Ramos (cell line): Measurements from ENCODE around the gene KIF5A.

Source experiments
- in situ Hi-C: fragments of 300-500 bp; cut with MboI; formaldehyde crosslinking; loops from one replicate; pipeline ENCODE4 v1.14.3; 2022; ENCODE audit warnings: low sequenced_read_pairs; ENCODE audit not compliant: unreplicated experiment

The KIF5A gene

DNA sequence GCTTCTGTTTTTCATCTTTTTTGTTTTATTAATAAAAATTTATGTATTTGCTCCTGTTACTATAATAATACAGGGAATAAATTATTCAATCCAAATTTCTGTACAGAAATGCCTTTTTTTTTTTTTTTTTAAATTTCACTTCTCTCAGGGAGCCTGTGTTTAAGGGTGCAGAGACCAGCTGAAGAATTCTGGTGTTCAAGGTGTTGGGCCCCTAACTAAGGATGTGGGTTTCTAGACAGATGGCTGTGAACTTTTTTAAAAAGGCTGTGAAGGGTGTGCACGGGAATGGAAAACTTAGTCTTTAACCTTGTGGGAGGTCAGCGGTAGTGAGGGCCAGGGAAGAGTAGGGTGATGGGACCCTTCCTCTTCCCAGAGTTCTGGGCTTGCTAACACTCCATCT, 53.5 kb downstream of the KIF5A start:
- in situ Hi-C loops, result no loop called here

DNA sequence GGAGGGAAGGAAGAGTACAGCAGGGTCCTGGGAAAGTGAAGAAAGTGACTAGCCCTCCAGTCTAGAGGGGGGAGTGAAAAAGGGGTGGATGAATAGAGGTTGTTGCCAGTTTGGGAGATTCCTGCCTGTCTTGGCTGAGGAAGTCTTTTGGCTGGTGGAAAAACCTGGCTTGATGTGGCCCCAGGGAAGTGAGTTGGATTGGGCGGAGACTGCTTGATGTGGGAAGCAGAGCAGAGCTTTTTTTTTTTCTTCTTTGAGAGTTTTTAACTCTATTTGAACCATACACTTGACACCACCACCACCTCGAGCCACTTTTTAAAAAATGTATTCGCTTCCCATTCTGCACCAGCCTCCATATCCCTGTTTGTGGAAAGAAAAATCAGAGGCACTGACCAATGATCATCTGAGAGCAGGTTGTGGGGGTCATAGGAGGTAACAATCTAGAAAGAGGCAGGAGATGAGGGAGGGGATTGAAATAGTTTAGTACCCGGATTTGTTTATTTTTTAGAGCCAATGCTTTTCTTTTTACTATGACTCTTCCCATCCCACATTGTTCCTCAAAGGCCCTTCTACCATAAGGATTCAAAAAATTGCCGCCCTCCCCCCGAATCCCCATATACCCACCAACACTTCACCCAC, 54.1 kb downstream of the KIF5A start:
- in situ Hi-C loops, result no loop called here

DNA sequence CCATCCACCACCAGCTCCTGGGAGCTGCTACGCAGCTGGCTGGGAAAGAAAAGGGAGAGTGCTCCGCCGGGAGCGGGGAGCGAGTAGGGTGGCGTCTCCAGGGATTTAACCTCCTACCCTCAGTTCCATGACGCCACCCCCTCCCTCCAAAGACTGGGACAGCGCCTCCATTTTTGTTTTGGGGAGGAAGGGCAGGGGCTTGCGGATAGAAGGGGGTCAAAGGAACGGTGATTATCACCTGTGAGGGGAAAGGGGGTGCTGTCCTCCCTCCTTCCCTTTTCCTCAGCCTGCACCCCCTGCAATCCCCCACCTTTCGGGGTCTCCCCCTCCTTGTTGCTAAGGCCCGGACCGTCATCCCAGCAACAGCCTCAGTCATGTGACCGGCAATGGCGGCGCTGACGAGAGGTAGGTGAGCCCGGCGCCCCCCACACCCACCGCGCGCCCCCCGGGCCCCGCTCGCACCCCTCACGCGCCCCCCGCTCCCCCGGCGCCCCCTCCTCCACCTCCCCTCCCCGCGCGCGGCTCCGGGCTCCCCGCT, 54.7 kb downstream of the KIF5A start, which contains the start of gene DTX3:
TSS of gene DTX3 (plus strand) at position 371 of the 538 bp plus-strand sequence. CDS start 1,694 bp downstream, outside the sequence.
- in situ Hi-C loops, result no loop called here

DNA sequence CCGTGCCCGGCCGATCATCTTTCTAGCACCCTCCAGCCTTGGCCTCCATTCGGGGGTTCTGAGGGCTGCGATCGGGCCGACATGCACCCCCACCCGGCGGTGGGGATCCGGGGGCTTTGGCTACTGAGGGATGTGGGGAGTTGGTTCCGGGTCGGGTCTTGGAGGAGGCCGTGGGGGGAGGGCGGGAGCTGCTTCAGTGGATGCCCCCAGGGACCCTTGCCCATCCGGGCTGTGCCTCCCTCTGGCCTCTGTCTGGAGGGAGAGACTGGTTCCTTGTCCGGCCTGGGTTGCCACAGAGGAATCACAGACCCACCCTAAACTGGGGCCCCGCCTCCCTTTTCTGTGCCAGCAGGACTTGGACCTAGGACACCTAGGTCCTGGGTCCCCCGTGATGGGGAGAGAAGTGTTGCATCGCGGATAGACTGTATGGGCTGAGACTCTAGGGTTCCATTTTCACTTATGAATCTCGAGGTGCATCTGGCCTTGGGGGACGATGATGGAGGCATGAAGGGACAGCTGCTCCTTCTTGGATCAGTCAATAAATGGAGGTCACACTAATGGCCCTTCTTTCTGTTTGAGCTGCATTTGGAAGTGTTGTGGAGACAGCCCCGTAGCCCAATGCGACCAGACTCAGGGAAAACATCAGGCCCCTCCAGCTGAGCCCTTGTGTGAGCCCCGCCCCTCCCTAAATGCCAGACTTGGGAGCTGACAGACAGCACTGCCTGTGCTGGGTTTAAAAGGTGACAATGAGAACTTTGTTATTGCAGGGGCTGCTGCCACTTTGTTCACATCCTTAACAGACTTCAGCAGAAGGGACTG, 55.4 kb downstream of the KIF5A start:
- in situ Hi-C loops, result no loop called here

DNA sequence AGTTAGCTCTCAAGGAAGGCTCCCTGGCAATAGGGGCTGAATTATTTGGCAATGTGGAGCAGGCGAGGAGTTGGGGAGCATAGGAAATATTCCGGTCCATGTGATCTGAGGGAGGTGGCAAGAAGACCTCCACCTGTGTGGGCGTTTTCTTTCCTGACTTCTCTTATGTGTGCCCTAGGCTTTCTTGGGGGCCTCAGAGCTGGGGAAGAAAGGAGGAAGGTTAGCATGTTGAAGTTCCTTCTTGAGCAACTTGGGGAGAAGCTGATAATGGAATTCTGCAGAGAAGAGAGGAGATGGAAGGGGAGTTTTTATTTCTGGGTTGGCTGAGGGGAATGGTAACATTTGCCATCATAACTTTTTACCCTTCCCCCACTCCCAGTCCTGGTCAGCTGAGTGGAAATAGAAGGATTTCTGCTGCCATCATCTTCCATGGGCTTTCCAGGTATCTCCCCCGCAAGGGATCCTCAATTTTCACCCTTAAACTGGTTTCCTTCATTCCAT, 56.0 kb downstream of the KIF5A start:
- in situ Hi-C loops, result no loop called here

DNA sequence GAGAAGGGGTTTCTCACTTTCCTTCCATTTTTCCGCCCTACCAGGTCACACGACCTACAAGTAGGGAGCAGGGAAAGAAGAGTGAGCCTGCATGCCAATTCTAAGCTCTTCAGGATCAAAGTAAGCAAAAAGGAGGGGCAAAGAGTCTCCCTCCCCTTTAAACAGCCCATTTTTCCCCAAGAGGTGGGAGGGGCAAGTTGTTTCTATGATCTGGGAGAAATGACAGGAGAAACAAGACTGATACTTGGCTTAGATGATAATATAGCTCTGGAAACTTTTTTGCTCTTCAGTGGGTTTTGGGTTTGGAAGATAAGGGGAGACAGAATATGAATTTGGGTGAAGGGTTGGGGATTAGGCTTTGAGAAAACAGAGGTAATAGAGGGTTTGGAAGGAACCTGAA, 56.6 kb downstream of the KIF5A start:
- in situ Hi-C loops, result no loop called here

DNA sequence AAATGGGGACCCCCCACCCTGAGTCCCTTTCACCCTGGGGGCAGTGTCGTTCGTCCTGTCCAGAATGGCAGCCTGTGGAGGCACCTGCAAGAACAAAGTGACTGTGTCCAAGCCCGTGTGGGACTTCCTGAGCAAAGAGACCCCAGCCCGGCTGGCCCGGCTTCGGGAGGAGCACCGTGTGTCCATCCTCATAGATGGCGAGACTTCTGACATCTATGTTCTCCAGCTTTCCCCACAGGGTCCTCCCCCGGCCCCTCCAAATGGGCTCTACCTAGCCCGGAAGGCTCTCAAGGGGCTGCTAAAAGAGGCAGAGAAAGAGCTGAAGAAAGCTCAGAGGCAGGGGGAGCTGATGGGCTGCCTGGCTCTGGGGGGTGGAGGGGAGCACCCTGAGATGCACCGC, 57.0 kb downstream of the KIF5A start:
- in situ Hi-C loops, result no loop called here

DNA sequence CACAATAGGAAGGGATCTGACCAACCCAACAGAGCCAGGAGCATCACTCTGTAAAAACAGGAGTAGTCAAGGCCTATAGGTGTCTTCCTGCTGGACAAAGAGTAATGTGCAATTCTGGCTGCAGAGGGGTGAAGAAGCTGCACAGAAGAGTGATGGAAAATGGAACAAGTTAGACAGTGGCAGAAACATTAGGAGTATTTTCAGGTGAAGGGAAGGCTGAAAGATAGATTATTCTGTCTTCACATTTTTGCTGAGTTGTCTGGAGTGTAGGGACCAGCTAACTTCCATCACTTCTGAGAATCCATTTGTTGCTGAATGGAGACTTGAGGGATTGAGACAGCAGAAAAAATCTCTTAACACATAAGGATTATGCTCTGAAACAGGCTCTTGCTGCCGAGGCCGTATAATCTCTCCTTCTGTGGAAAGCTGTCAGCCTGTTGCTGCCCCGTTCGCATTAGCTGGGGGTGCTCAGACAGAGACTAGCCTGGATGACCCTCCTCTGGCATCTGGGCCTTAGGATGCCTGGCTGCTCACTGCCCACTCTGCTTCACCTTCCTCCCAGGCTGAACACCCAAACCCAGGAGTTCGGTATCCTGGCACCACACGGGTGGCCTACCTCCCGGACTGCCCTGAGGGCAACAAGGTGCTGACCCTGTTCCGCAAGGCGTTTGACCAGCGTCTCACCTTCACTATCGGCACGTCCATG, 58.3 kb downstream of the KIF5A start:
- in situ Hi-C loops, result no loop called here

DNA sequence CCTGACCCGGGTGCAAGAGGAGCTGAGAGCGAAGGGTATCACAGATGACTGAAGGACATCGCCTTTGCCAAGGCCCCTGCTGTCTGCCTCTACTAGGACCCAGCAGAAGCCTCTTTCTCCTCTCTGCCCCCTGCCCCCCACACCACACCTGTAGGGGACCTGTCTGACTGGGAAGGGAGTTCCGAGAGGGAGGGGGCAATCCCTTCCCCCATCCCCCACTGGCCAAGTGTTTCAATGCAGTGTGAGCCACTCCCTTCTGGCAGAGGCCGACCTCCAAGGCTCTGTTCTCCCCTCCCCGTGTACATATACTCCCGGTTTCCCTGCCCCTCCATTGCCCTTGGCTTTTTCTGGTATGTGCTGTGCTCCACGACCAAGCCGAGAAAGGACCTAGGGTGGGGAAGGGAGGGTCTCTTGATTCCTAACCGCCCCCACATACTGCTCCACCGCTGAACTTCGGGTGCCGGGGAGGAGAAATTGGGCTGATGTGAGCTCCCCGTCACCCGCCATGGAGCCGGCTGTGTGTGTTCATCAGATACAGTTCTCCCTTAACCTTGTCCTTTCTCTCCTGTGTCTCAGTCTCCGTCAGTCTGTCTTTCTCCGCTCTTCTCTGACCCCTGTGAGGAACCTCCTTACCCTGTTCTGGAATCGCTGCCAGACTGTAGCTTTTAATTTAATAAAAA, 59.4 kb downstream of the KIF5A start:
- in situ Hi-C loops, result no loop called here

DNA sequence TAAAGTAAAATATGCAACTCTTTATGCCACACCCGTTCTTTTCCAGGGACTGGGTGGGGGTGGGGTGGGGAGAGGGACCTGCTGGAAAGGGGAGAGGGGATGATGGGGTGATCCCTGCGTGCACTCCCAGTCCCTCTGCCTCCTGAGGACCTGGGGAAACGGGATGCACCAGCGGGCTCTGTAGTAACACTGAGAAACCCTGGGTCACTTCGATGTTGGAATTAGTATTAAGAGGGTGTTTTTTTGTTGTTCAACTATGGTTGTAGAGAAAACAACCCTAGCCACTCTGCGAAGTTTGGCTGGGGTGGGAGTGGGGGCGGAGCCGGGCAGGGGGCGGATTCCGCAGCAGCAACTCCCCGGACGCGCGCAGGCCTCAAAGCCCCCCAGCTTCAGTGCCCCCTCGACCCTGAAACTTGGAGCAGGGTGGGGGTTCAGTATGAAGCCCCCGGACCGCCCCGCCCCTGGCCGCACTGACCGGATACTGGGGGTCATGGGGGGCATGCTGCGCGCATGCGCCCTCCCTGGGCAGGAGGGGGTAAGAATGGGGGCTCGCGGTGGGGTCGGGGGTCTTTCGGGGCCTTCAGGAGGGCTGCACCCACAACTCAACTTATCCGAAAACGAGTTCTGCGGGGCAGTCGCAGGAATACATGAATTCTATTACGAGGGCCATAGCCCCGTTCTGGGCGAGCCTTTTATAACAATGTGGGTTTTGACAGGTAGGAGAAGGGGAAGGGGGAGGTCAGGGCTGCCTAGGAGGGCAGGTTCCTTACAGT, 60.1 kb downstream of the KIF5A start:
- in situ Hi-C loops, result no loop called here

DNA sequence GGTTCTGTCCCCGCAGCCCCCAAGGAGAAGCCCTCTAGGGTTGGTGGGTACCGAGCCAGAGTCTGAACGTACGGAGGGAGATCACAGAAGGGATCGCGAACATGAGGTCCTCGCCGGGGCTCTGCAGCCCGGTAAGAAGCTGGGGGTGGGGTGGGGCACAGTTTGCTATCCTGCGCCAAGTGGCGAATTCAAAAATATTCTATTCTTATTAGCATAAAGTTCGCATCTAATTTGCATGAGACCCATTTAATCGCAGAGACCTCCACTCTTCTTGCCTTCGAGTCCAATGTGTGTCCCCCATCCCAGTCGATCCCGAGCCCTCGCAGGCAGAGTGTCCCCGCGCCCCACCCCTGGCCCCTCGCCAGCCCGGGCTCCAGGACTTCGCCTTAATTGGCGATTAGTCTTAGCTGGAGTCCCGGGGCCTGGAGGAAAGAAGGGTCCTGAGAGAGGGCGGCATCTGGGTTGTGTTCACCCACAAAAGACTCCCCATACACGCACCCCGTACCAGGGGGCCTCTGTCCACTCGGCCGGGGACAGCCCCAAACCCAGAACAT, 60.8 kb downstream of the KIF5A start:
- in situ Hi-C loops, result no loop called here

DNA sequence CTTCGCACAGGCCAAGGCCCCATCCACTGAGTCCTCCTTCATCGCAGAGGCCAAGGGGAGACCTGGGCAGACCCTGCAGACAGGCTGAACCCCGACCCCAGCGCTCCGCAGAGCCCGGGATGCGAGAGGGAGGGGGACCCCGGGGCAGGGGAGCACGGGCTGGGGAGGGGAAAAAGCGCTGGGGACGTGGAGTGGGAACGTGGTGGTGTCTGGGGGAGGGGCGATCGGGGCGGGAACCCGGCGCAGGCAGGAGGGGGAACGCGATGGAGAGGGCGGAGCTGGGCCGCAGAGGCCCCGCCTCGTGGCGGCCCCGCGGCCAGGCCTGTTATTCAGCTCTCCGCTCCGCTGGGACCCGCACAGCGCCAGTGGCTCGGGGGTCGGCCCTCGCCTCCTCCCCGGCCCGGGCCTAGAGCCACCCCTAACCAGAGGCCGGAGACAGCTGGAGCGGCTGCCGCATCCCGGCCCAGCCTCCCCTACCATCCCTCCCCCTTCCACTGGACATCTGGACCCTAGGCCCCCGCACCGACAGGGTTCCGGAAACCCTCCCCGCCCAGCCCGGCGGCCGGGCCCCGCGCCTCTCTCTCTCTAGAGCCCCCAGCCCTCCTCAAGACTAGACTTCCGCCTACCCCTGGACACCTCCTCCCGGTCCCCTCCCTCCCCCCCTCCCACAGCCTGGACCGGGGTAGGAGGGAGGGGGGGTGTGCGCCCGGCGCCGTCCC, 61.4 kb downstream of the KIF5A start, which contains the start of gene ARHGEF25:
TSS of gene ARHGEF25 (plus strand) at position 328 of the 719 bp plus-strand sequence. CDS start 460 bp downstream, outside the sequence.
- in situ Hi-C loops, result no loop called here

DNA sequence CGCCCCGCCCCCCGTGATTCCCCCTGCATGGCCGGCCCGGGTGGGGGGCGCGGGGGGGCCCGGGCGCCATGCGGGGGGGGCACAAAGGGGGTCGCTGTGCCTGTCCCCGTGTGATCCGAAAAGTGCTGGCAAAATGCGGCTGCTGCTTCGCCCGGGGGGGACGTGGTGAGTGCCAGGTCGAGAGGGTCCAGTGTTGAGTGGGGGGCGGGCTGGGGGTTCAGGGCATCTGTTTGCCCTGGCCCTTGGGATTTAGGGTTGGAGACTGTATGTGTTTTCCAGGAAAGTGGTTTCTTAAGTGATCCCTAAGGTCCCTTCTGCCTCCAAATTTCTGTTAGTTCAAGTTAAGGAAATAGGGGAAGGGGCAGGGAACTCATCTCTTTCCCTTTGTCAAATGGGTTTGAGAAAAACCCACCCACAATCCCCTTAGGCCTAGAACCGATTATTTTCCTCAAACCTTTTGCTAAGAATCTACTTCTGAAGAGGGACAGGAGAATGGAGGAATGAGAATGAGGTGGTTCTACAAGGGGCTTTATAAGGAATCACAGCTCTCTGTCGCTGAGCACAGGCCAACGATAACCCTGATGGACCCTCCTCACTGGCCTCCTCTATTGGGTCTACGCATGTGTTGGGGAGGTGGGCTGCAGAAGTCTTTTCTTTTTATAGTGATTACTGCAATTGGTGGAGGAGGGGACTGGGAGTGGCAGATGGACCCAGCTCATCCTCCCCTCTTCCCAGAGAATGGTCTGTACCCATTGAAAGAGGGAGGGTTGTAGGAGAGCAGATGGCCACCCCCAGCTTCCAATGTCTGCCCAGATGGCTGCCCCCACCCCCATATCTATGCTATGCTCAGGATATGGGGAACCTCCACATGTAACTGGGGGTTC, 62.2 kb downstream of the KIF5A start:
- in situ Hi-C loops, result no loop called here

DNA sequence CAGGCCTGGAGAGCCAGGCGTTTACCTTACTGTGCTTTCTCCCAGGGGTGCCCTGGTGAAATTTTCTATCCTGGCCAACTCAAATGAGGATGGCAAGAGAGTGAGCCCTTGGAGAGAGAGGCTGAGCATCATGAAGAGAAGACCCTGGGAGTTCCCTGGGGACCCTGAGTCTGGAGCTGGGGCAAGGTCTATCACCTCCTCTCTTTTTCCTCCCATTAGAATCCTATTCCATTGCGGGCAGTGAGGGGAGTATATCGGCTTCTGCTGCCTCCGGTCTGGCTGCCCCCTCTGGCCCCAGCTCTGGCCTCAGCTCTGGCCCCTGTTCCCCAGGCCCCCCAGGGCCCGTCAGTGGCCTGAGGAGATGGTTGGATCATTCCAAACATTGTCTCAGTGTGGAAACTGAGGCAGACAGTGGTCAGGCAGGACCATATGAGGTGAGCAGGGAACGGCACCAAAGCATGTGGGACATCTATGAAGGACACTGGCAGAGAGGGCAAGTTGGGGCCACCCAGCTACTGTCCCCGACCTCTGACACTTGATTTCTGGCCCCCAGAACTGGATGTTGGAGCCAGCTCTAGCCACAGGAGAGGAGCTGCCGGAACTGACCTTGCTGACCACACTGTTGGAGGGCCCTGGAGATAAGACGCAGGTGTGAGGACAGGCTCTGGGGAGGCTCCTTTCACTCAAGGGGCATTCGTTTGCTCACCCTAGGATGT, 63.0 kb downstream of the KIF5A start:
- in situ Hi-C loops, result no loop called here

DNA sequence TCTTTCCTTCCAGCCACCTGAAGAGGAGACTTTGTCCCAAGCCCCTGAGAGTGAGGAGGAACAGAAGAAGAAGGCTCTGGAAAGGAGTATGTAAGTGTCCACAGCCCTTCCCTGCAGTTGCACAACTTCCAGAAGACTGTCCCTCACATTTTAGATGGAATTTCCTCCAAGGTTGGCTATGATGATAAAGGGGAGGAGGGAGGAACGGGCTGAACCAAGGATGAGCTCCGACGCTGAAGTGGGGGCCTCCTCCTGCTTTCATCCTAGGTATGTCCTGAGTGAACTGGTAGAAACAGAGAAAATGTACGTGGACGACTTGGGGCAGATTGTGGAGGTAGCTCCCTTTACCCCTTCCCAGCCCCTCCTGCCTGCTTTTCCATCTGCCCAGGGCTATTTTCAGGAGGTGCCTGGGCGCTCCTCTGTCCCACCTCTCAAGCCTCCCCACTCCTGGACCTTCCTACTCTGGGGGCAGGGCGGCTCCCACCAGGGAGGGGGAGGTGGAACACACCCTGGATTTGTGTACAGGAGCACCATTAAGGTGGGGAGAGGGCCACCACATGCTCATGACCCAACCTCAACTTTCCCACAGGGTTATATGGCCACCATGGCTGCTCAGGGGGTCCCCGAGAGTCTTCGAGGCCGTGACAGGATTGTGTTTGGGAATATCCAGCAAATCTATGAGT, 63.7 kb downstream of the KIF5A start:
- in situ Hi-C loops, result no loop called here
